Mesenchymal stem cell (in vitro differentiated cells and primary cell): Measurements from ENCODE around the gene KCNH1.

Source experiments
- DNase-seq: peaks from one replicate; pipeline ENCODE4 v3.0.0-alpha.2; 2013
- H2AFZ ChIP-seq: one replicate; pipeline ENCODE4 v1.6.1; 2013; ENCODE audit warnings: low read depth, mild to moderate bottlenecking, control low read depth, inconsistent platforms, low read length, moderate library complexity
- H2AK5ac ChIP-seq: 2 replicates; pipeline ENCODE4 v1.6.1; 2013; ENCODE audit warnings: low read length, moderate library complexity, mild to moderate bottlenecking, inconsistent platforms; ENCODE audit not compliant: severe bottlenecking
- H2BK120ac ChIP-seq: one replicate; pipeline ENCODE4 v1.6.1; 2013; ENCODE audit warnings: low read depth, mild to moderate bottlenecking, inconsistent platforms, low read length, moderate library complexity
- H2BK12ac ChIP-seq, 2 experiments: one replicate each; pipeline ENCODE4 v1.6.1; 2013; ENCODE audit warnings: inconsistent platforms in 2 of 2, low read length in 2 of 2, mild to moderate bottlenecking in 2 of 2, moderate library complexity in 2 of 2, control low read depth in 1 of 2
- H2BK15ac ChIP-seq: one replicate; pipeline ENCODE4 v1.6.1; 2013; ENCODE audit warnings: mild to moderate bottlenecking, low read depth, inconsistent platforms; ENCODE audit not compliant: poor library complexity, severe bottlenecking
- H2BK5ac ChIP-seq: 2 replicates; pipeline ENCODE4 v1.6.1; 2013; ENCODE audit warnings: low read depth, mild to moderate bottlenecking, low read length, control low read depth, inconsistent platforms; ENCODE audit not compliant: poor library complexity, severe bottlenecking
- H3K14ac ChIP-seq, 2 experiments: one replicate each; pipeline ENCODE4 v1.6.1; 2013; ENCODE audit warnings: inconsistent platforms in 2 of 2, low read length in 2 of 2, control low read depth in 1 of 2, mild to moderate bottlenecking in 1 of 2, moderate library complexity in 1 of 2
- H3K18ac ChIP-seq, 2 experiments: one replicate each; pipeline ENCODE4 v1.6.1; 2013; ENCODE audit warnings: inconsistent platforms in 2 of 2, low read length in 2 of 2, control low read depth in 1 of 2, low read depth in 1 of 2, mild to moderate bottlenecking in 1 of 2
- H3K23ac ChIP-seq, 2 experiments: one replicate each; pipeline ENCODE4 v1.6.1; 2013; ENCODE audit warnings: inconsistent platforms in 2 of 2, low read length in 2 of 2, mild to moderate bottlenecking in 2 of 2, moderate library complexity in 2 of 2, control low read depth in 1 of 2
- H3K27ac ChIP-seq: 2 replicates; pipeline ENCODE4 v1.5.1; 2013; ENCODE audit warnings: mild to moderate bottlenecking, moderate library complexity, low read length, control low read depth, inconsistent platforms; ENCODE audit not compliant: poor library complexity, severe bottlenecking
- H3K27me3 ChIP-seq, 2 experiments: 2 replicates each; pipeline versions ENCODE4 v1.6.1 to v1.7.0; 2013; ENCODE audit warnings: low read length in 2 of 2, mild to moderate bottlenecking in 2 of 2, moderate library complexity in 2 of 2, control low read depth in 1 of 2, inconsistent platforms in 1 of 2; ENCODE audit not compliant: control insufficient read depth in 1 of 2, insufficient read depth in 1 of 2
- H3K36me3 ChIP-seq, 2 experiments: 2 replicates each; pipeline versions ENCODE4 v1.6.1 to v1.7.0; 2013; ENCODE audit warnings: low read length in 2 of 2, control low read depth in 1 of 2, inconsistent platforms in 1 of 2, low read depth in 1 of 2, mild to moderate bottlenecking in 1 of 2; ENCODE audit not compliant: insufficient read depth in 2 of 2, control insufficient read depth in 1 of 2
- H3K4ac ChIP-seq, 2 experiments: one replicate each; pipeline ENCODE4 v1.6.1; 2013; ENCODE audit warnings: inconsistent platforms in 2 of 2, low read length in 2 of 2, mild to moderate bottlenecking in 2 of 2, moderate library complexity in 2 of 2, control low read depth in 1 of 2, low read depth in 1 of 2
- H3K4me1 ChIP-seq: 2 replicates; pipeline ENCODE4 v1.6.1; 2013; ENCODE audit warnings: low read depth, low read length, control low read depth; ENCODE audit not compliant: control insufficient read depth, insufficient read depth
- H3K4me2 ChIP-seq: 2 replicates; pipeline ENCODE4 v1.6.1; 2013; ENCODE audit warnings: low read length, mild to moderate bottlenecking, inconsistent platforms; ENCODE audit not compliant: poor library complexity, severe bottlenecking
- H3K4me3 ChIP-seq, 2 experiments: 2 replicates each; pipeline versions ENCODE4 v1.5.1 to v1.7.0; 2013; ENCODE audit warnings: low read length in 2 of 2, mild to moderate bottlenecking in 2 of 2, control low read depth in 1 of 2, low read depth in 1 of 2; ENCODE audit not compliant: insufficient read depth in 1 of 2
- H3K79me1 ChIP-seq: replicated peaks from 2 replicates; pipeline ENCODE4 v1.6.1; 2013; ENCODE audit warnings: mild to moderate bottlenecking, control low read depth, low read length, inconsistent platforms; ENCODE audit not compliant: poor library complexity, severe bottlenecking
- H3K9ac ChIP-seq: 2 replicates; pipeline ENCODE4 v1.7.0; 2013; ENCODE audit warnings: mild to moderate bottlenecking, low read length, moderate library complexity
- H3K9me3 ChIP-seq: 2 replicates; pipeline ENCODE4 v1.7.0; 2013; ENCODE audit warnings: mild to moderate bottlenecking, low read length; ENCODE audit not compliant: control insufficient read depth
- H4K8ac ChIP-seq: one replicate; pipeline ENCODE4 v1.6.1; 2013; ENCODE audit warnings: inconsistent platforms, mild to moderate bottlenecking, low read length, moderate library complexity
- H4K91ac ChIP-seq: one replicate; pipeline ENCODE4 v1.6.1; 2013; ENCODE audit warnings: mild to moderate bottlenecking, low read length, inconsistent platforms
- WGBS: methylation state at CpG from one replicate; pipeline ENCODE4 v1.1.7; 2013; ENCODE audit warnings: mixed read lengths; 5-methylcytosine and 5-hydroxymethylcytosine counted together

KCNH1 gene

GRCh38 chr1:211024901-211025300 lies 109.0 kb downstream of the KCNH1 start:
- H3K27me3 ChIP-seq = no peaks in the 10 kb centered on the region
- H3K27ac ChIP-seq = no peak overlapping the region
- H3K4ac ChIP-seq = no peak overlapping the region
- H3K14ac ChIP-seq = no peak overlapping the region
- H4K8ac ChIP-seq = no peak overlapping the region
- H3K9ac ChIP-seq = no peak overlapping the region
- H2BK5ac ChIP-seq = no peak overlapping the region
- H2BK15ac ChIP-seq = no peak overlapping the region
- DNase-seq = no peak
- peaks cover 2% of the 10 kb centered on the region for H3K79me1 ChIP-seq
- H3K4me2 ChIP-seq = no peak overlapping the region
- no peak overlapping the region for H2AFZ ChIP-seq
- H3K9me3 ChIP-seq = no peaks in the 10 kb centered on the region
- H2AK5ac ChIP-seq = no peak overlapping the region
- H3K36me3 ChIP-seq = no peaks in the 10 kb centered on the region
- no peak overlapping the region for H3K4me3 ChIP-seq
- H3K4me1 ChIP-seq = no peaks in the 10 kb centered on the region
- H4K91ac ChIP-seq = no peak overlapping the region
- H2BK120ac ChIP-seq = no peak overlapping the region
- H3K18ac ChIP-seq = no peak overlapping the region
- 96% methylated on average over 2 of the region's 2 CpGs for WGBS
- no peak overlapping the region for H3K23ac ChIP-seq
- H2BK12ac ChIP-seq = no peak overlapping the region

- H3K4me2 ChIP-seq = no peak overlapping the region
- no peak overlapping the region for H2AK5ac ChIP-seq
- DNase-seq = no peak
- H2BK12ac ChIP-seq = no peak overlapping the region
- no peak overlapping the region for H4K8ac ChIP-seq
- H2BK120ac ChIP-seq = no peak overlapping the region
- peaks cover 2% of the 10 kb centered on the region for H3K79me1 ChIP-seq
- no peak overlapping the region for H4K91ac ChIP-seq
- peaks cover 0 to 3% of the 10 kb centered on the region in 2 experiments for H3K36me3 ChIP-seq
- no peaks in the 10 kb centered on the region for H3K9me3 ChIP-seq
- H2AFZ ChIP-seq = no peak overlapping the region
- no peak overlapping the region for H3K23ac ChIP-seq
- no peak overlapping the region for H3K4ac ChIP-seq
- no peak overlapping the region for H3K14ac ChIP-seq
- H3K18ac ChIP-seq = no peak overlapping the region
- peaks cover 2% of the 10 kb centered on the region for H3K4me1 ChIP-seq
- no peak overlapping the region for H3K4me3 ChIP-seq
- no peak overlapping the region for H3K9ac ChIP-seq
- H3K27me3 ChIP-seq = no peaks in the 10 kb centered on the region
- H2BK15ac ChIP-seq = no peak overlapping the region
- H2BK5ac ChIP-seq = no peak overlapping the region
- H3K27ac ChIP-seq = no peak overlapping the region
- WGBS = no CpG with 5 or more reads among the region's 1 CpG
Measured at GRCh38 chr1:211019266-211019665, 114.7 kb downstream of the KCNH1 start.

GRCh38 chr1:211018690-211019089 lies 115.3 kb downstream of the KCNH1 start:
- Histone ChIP-seq H3K9me3 (no peaks in the 10 kb centered on the region), H4K91ac (no peak overlapping the region), H3K79me1 (peaks cover 2% of the 10 kb centered on the region), H3K27me3 (no peaks in the 10 kb centered on the region), H3K14ac (no peak overlapping the region), H3K36me3 (peaks cover 0 to 3% of the 10 kb centered on the region in 2 experiments), H3K9ac (no peak overlapping the region), H3K4me3 (no peak overlapping the region), H2BK12ac (no peak overlapping the region), H2BK15ac (no peak overlapping the region), H2BK5ac (no peak overlapping the region), H3K18ac (no peak overlapping the region), H3K4me1 (peaks cover 2% of the 10 kb centered on the region), H3K4ac (no peak overlapping the region), H3K23ac (no peak overlapping the region), H3K4me2 (no peak overlapping the region), H2AK5ac (no peak overlapping the region), H3K27ac (no peak overlapping the region), H2BK120ac (no peak overlapping the region), H2AFZ (no peak overlapping the region), H4K8ac (no peak overlapping the region)
- no peak for DNase-seq
- WGBS = 88% methylated on average over 4 of the region's 5 CpGs

- 68% methylated on average over 6 of the region's 6 CpGs for WGBS
- DNase-seq = peak; percentile 51
- H3K36me3 ChIP-seq = peaks cover 0 to 7% of the 10 kb centered on the region in 2 experiments
- peaks cover 5% of the 10 kb centered on the region for H3K4me1 ChIP-seq
- H3K27me3 ChIP-seq = no peaks in the 10 kb centered on the region
- no peak overlapping the region for H3K23ac ChIP-seq
- no peak overlapping the region for H3K27ac ChIP-seq
- no peak overlapping the region for H4K91ac ChIP-seq
- peaks cover 4% of the 10 kb centered on the region for H3K79me1 ChIP-seq
- H3K14ac ChIP-seq = no peak overlapping the region
- no peak overlapping the region for H2BK120ac ChIP-seq
- no peak overlapping the region for H2BK12ac ChIP-seq
- no peak overlapping the region for H3K18ac ChIP-seq
- no peak overlapping the region for H2BK5ac ChIP-seq
- no peak overlapping the region for H2AFZ ChIP-seq
- H3K9ac ChIP-seq = no peak overlapping the region
- H3K4me3 ChIP-seq = no peak overlapping the region
- H4K8ac ChIP-seq = no peak overlapping the region
- no peak overlapping the region for H2BK15ac ChIP-seq
- no peak overlapping the region for H3K4ac ChIP-seq
- no peak overlapping the region for H3K4me2 ChIP-seq
- H2AK5ac ChIP-seq = no peak overlapping the region
- H3K9me3 ChIP-seq = no peaks in the 10 kb centered on the region
Measured at GRCh38 chr1:211017075-211017718, 116.8 kb downstream of the KCNH1 start.
